Measurements from ENCODE around the gene APC. TPM values are rescaled to one million over a fixed set of nuclear protein-coding genes. Genes with fewer than 3 reads are reported as not detected.

APC gene
- total and polyA plus RNA-seq, 2 donors (not counting 3 experiments of a cell fraction or from before 2014, with no cell fraction given), result 11.2 to 39.6 TPM

- H3K4me1 ChIP-seq (ENCODE audit: control insufficient read depth, extremely low read depth, insufficient read depth, low read length), result no peaks in the 10 kb centered on the region
- BruUV-seq (replicated peaks), result no TSS peak
- TF ChIP-seq CTCF (IDR thresholded peaks at IDR 0.05; ENCODE audit: extremely low read depth in 1 of 2, insufficient read depth in 1 of 2, low read depth in 1 of 2, low read length in 2 of 2) (no peak), POLR2AphosphoS5 (IDR thresholded peaks at IDR 0.05; ENCODE audit: insufficient read depth, low read depth, low read length) (no peak), EZH2 (IDR thresholded peaks at IDR 0.05; ENCODE audit: borderline replicate concordance, low read depth, low read length, severe bottlenecking) (no peak), JUN (IDR thresholded peaks at IDR 0.05; ENCODE audit: borderline replicate concordance, insufficient read depth, insufficient read length, low read depth) (no peak), FOS (IDR thresholded peaks at IDR 0.05; ENCODE audit: borderline replicate concordance, insufficient read depth, low read length) (no peak), MYC (IDR thresholded peaks at IDR 0.05; ENCODE audit: low read depth, low read length) (no peak), GATA2 (IDR thresholded peaks at IDR 0.05; ENCODE audit: insufficient read depth, insufficient read length, low read depth, low read length) (no peak), MAX (IDR thresholded peaks at IDR 0.05; ENCODE audit: insufficient read depth, insufficient read length) (no peak), POLR2A (IDR thresholded peaks at IDR 0.05; ENCODE audit: low read depth, low read length) (no peak)
- H3K27me3 ChIP-seq (ENCODE audit: control insufficient read depth in 2 of 2, insufficient read depth in 2 of 2, low read length in 2 of 2), result no peaks in the 10 kb centered on the region
- POLR2A ChIA-PET, result no interaction called here
- H3K9ac ChIP-seq (replicated peaks; ENCODE audit: extremely low read depth, insufficient read depth, low read length), result no peak overlapping the region
- no peaks in the 10 kb centered on the region for H3K9me3 ChIP-seq (replicated peaks; ENCODE audit: control insufficient read depth, insufficient read depth, low read length)
- no peak overlapping the region for H3K27ac ChIP-seq (ENCODE audit: insufficient read depth, low read depth, low read length)
- H3K4me3 ChIP-seq (replicated peaks in 1 of 3; ENCODE audit: insufficient read depth in 1 of 3, low read depth in 1 of 3, low read length in 3 of 3), result no peak overlapping the region
- H3K9me1 ChIP-seq (replicated peaks; ENCODE audit: control insufficient read depth, extremely low read depth, insufficient read depth, low read length), result no peaks in the 10 kb centered on the region
- no peak overlapping the region for H2AFZ ChIP-seq (ENCODE audit: low read depth, low read length)
- H4K20me1 ChIP-seq (replicated peaks; ENCODE audit: control insufficient read depth, extremely low read depth, insufficient read depth, low read length), result no peaks in the 10 kb centered on the region
- peak; percentile 18 for FAIRE-seq
- H3K79me2 ChIP-seq (ENCODE audit: control insufficient read depth, insufficient read depth, low read length), result peaks cover 11% of the 10 kb centered on the region
- CTCF ChIA-PET, result interaction anchor here (0.6 to 1.6 kb wide), 3 partner anchors 10 to 33 kb away, joined by 4 to 5 read pairs (median 4); no protein-coding TSS in a partner anchor
- no peak for DNase-seq (ENCODE audit: low read depth, low spot score)
- intact Hi-C loops (cut with micrococcal nuclease), result no loop called here
- no peak overlapping the region for H3K4me2 ChIP-seq (ENCODE audit: insufficient read depth, low read length)
- dilution Hi-C loops (cut with MboI; ENCODE audit: extremely low pct_ligation_motif_present, low sequenced_read_pairs), result no loop called here
- H3K36me3 ChIP-seq (ENCODE audit: control insufficient read depth in 2 of 2, extremely low read depth in 1 of 2, insufficient read depth in 2 of 2, low read length in 2 of 2), result no peaks in the 10 kb centered on the region
Observed at GRCh38 chr5:112729630-112730029, 8.1 kb upstream of the APC start.

Measured in endothelial cell of umbilical vein (primary cell).